HL-60/S4 treated with phorbol 12-myristate 13-acetate at 8.2 ng/mL for 4 days and 3 days (cell line): ENCODE results near the gene RFX4.
"Not testable (repeated sequence)": the region's sequence is repeated elsewhere in the genome, so short reads cannot be mapped to it uniquely, and the experiment has no call there.

Source experiments
- in situ Hi-C: fragments of 300-500 bp; cut with MboI; formaldehyde crosslinking; loops from 2 replicates; pipeline ENCODE4 v1.15.0; 2022; ENCODE audit warnings: low sequenced_read_pairs

Gene RFX4

DNA sequence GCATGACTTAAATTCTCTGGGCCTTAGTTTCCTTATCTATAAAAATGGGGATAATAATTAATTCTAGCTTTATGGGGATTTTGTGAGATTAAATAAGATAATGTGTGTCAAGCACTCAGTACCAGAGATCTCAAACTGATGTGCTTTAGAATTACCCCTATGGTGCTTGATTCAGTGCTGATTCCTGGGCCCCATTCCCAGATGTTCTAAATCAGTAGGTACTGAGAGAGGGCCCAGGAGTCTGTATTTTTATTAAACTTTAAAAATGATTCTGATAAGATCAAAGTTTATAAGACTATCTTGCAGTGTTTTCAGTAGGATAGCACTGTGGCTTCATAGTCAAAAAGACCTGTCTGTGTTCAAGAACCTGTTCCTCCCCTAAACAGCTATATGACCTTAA lies 102.6 kb downstream of the RFX4 start:
- in situ Hi-C loops, result no loop called here

DNA sequence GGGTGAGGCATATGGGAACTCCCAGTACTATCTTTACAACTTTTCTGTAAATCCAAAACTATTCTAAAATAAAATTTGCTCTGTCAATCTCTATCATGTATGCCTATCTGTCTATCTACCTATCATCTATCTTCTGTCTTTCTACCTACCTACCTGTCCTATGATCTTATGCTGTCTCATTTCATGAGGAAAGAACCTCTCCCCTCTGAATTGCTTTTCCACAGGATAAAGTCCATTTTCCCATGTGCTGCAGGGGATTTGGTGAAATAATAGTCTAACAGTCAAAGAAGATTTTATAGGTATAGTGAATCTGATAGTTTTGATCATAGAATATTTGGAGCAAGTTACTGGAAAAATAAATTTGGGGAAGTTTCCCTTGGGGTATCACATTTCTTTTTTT lies 104.9 kb downstream of the RFX4 start:
- in situ Hi-C loops, result no loop called here

DNA sequence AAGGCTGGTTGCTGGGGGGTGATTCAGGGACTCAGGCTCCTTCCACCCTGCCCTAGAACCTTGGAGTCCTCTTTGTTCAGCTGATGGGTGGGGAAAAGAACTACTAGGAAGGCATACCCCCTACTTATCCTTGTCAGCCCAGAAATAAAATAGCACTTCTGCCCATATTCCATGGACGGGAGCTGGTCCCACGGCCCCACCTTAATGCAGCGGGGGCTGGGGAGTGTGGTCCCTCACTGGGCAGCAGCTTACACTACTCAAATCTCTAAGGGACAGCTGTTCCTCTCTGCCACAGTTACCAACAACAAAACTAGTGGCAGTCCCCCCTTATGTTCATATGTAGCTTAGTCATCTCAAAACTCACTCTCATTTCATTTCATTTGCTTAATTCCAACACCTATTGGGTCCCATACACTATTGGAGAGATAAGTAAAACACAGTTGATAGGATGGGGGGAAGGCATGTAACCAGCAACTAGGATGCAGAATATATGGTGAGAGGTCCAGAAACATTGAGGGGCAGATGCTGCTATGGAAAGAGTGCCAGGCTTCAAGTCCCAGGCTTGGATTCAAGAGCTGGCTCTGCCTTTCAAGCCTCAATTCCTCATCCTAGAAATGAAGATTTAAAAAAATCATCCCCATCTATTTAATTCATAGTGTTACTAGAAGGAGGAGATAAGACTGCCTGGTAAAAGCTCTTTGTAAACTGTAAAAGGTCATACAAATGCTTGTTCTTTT lies 107.9 kb downstream of the RFX4 start:
- in situ Hi-C loops, result no loop called here

DNA sequence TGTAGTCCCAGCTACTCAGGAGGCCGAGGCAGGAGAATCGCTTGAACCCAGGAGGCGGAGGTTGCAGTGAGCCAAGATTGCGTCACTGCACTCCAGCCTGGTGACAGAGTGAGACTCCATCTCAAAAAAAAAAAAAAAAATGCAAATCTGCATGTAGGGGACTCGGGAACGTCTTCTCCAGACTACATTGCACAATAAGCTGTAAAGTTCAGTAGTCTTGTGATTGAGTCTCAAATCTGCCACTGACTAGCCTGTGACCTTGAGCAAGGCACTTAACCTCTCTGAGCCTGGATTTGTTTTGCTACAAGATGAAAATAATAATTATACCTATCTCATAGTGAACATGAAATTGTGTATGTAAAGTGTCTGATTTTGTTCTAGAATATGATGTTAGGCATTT lies 109.2 kb downstream of the RFX4 start:
- in situ Hi-C loops, result not testable (repeated sequence)

DNA sequence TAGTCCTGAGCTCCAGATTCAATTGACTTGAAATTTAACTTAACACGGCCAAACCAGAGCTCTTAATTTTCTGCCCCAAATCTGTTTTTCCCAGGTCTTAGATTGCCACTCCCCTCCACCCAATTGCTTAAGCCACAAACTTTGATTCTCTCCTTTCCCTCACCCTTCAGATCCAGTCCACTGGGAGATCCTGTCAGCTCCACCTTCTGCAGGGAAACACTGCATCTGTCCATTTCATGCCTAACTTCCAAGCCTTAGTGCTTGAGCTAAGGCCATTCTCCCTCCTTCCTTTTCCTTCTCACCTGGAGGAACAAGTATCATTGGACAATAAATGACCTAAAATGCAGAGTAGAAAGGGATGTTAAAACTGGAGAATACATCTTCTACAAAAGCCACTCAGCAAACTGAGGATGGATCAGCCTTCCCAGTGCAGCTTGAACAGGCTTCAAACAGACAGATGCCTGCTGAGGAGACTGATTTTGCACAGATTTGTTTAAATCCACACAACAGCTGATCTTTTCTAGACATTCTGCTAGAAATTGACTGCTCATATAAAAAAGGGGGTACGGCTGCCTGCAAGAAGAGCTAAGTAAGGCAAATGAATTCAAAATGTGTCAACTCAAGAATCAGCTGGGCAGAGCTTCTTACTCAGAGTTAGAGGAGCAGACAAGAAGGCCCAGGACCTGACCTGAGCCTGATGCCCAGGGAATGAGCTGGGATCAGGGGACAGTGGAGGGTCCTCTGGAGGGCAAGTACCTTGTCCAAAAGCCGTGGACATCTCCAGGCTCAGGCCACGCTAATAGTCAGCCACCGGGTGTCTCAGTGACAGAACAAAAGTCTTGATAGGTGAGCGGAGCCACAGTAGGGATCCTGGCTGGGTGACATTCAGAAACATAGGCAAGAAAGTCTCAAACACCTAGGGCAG lies 110.4 kb downstream of the RFX4 start:
- in situ Hi-C loops, result no loop called here

DNA sequence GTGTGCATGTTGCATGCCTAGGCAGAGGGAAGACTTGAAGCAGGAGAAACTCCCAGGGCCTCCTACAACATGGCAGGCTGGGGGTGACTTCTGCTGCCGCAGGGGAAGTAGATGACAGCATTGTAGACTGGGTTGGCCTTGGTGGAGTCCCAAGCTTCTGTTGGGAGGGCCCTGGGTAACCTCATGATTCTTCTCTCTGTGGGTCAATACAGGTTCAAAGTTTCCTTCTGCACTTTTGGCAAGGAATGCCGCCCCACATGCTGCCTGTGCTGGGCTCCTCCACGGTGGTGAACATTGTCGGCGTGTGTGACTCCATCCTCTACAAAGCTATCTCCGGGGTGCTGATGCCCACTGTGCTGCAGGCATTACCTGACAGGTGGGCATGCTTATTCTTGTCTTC lies 113.3 kb downstream of the RFX4 start:
- in situ Hi-C loops, result no loop called here

DNA sequence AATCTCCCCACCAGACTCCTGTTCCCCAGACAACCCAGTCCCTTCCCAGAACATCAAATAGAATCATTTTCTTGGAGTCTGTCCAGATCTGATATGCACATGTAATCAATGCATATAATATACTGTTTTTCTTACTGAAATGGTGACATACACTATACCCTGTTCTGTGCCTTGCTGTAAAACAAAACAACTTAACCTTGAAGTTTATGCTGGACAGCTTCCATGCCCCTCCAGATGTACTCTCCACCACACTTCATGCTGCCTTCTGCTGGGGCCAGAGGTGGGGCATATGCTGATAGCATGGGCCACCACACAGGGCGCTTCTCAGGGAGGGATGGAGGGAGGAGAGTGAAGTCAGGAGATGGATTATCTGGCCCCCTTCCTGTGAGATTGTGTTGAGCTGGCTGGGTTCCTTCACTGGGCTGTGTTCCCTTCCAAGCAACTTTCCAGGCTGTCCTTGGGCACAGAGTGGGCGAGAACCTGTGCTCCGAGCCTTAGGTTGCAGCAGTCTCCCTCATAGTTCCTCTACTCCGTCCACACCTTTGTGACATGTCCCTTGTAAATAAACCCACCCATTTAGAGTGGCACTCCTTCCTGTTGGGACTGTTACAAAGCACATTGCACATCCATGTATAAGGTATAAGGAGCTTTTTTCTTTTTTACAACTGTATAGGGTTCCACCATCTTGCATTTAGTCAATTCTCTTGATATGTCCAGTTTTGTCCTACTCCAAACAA lies 114.0 kb downstream of the RFX4 start:
- in situ Hi-C loops, result no loop called here

DNA sequence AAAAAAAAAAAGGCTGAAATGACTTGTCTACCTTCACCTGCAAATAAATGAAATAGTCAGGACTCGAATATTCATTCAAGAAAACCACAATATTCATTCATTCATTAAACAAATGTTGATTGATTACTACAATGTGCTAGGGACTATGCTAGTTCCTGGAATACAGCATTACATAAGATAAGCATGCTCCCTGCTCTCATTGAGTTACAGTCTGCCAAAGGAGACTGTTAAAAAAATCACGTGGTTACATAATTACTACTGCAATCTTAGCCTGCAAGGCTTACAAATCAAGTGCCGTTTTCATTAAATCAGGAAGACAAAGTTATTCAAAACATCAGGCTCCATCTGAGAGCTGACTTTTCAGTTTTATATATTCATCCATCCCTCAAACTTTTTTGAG lies 121.3 kb downstream of the RFX4 start:
- in situ Hi-C loops, result no loop called here

DNA sequence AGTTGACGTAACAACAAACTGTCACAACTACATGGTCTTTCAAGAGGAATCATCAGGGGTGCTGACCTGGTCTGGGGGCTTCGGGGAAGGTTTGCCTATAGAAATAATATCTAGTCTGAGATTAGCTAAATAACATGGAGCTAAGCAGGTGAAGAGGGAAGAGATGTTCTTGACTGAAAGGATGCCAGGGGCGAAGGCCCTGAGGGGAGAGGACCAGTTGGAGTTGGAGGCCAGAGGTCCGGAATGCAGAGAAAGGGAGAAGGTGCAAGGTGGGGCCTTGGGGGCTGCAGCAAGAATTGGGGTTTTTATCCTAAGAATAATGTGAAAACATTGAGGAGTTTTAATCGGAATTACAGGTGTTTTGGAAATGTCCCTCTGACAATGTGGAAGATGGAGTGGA lies 123.2 kb downstream of the RFX4 start:
- in situ Hi-C loops, result no loop called here

DNA sequence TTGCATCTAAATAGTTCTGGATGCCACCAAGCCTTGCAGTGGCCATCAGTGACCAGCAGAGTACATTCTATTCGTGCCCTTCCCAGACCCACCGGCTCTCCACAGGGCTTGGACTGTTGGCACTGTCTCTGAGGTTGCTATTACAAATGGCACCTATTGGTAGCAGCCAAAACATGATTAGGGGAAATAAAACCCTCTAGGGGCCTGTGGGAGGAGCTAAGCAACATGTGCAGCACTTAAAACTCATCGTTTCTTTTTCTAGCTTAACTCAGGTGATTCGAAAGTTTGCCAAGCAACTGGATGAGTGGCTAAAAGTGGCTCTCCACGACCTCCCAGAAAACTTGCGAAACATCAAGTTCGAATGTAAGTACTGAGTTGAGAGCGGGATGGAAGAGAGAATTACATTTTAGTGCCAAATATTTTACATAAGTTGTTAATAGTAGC lies 126.3 kb downstream of the RFX4 start:
- in situ Hi-C loops, result no loop called here

DNA sequence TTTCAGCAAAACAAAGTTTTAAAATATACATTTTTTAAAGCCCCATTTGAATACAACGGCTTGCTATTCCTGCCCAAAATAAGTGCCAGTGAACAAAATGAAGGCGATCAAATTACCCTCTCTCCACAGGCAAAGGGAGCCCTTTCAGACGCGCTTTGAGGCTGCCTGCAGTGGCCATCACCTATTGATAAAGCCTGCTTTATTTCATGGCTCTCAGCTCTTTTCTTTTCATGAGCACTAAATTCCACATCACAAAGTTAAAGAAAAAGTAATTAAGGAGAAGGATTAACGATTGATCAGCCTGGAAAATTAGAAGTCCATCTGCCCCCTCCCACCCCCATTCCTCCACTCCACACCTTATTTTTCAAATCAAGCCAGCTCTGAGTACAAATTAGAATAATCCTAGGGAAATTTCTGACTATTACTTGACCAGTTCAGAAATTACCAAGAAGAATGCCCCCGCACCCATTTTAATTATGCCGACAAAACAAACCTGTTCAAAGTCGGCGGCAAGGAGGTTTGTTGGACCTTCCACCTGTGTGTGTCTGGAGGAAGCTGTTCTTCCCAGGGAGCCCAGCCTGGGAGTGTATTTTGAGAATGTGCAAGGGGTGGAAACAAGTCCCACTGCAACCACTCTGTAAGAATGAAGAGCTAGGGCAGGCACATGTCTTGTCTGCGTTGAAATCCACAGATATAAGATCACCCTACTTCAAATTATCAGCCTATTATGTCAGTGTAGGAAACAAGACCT lies 127.5 kb downstream of the RFX4 start:
- in situ Hi-C loops, result no loop called here

DNA sequence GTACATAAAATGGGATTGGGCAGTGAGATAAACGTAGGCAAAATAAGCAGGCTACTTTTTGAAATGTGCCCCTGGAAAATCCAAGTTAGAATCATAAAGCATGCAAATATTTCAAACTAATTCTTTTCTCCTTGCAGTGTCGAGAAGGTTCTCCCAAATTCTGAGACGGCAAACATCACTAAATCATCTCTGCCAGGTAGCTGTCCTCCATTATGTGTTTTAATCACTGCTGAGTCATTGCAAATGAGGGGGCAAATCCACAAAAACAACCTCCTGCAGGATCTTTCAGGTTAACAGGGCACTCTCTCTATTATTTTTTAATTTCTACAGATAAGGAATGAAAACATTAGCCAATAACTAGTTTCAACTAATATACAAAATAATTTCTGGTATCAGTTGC lies 128.5 kb downstream of the RFX4 start:
- in situ Hi-C loops, result no loop called here

DNA sequence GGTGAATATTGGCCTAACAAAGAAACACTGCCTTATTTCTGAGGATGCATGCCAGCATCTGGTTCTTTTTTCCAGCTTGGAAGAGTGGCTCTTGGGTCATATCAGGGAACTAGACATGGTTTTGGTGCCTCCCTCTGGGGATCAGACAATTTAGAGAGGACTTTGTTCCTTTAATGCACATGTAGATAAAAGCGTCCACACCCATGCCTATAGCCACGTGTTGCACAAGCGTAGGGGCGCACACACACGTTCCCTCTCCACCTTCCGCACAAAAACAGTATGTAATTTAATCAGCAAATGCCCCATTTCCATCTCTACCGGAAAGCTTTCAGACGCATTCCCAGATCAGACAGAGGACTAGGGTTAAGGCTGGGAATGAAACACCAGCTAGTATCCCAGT lies 130.0 kb downstream of the RFX4 start:
- in situ Hi-C loops, result no loop called here

DNA sequence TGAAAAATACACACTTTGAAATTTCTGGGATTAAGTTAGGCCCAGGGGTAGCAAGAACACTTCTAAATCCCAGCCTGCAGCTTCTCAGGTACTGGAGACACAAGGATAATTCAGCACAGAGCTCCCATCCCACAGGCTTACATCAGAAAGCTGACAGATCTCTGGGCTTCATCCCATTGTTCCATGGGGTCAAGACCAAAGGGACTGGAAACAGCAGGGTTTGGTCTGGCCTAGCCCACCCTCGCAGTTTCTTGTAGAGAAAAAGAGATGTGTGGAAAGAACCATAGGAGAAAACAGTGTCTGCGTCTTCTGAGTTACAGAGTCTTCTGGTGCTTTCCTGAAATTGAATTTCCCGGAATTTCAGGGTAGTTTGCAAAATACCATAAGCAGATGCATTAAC lies 132.1 kb downstream of the RFX4 start:
- in situ Hi-C loops, result no loop called here

DNA sequence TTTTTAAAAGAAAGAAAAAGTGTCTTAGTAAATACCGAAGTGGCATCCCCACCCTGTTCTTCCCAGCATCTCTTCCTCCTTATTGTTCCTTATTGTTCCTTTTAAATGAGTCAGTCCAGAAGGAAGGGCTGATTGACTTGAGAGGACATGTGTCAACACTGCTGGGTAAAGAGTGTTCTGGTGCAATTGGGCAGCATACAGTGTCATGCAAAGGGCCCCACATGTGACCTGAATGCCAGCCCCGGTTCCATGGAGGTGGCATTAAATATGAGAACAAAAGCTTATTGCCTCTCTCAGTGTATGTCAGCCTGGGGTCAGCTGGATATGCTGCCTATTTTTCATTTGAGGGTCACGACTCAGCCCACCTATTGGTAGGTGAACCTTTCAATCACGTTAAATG lies 132.8 kb downstream of the RFX4 start:
- in situ Hi-C loops, result no loop called here

DNA sequence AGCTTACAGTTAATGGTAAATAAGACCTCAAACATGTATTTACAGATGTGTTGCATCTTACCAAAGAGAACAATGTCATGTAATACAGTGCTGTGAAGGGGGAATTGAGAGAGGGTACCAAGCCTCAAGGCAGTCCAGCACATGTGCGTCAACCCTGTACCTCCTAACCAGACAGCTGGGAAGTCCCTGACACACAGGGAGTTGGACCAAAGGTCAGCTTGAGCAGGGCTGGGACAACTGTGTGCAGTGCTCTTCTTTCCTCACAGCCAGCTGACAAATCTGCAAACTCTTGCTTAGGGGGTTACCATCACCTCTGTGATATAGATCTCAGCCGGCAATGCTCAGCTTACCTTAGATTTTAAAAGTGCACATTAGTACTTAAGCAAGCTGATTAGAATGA lies 134.9 kb downstream of the RFX4 start:
- in situ Hi-C loops, result no loop called here

DNA sequence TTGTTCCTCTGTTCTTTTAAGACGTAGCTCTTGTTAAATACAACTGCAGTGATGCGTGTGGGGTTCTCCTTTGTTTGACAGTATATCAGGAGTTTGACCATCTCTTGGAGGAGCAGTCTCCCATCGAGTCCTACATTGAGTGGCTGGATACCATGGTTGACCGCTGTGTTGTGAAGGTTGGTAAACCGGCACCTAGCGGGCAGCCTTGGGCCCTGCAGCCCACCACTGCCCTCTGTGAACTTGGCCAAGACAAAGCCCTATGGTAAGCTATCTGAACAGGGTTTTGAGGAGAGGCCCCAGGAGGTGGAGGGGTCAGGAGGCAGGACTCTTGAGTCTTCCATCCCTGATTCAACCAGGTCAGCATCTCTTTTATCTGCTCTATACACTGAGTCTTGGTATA lies 137.1 kb downstream of the RFX4 start:
- in situ Hi-C loops, result no loop called here

DNA sequence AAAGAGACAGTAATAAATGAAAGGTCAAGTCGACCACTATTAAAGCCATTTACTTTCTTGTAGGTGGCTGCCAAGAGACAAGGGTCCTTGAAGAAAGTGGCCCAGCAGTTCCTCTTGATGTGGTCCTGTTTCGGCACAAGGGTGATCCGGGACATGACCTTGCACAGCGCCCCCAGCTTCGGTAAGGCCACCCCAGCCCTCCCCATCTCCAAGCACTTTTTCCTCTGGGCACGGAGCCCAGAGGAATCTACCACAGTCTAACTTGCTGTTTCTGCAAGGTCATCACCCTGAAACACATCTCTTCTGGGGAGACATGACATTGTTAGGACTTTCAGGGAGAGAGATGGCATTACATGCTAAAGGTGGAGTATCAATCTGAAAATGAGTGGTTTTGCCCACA lies 137.9 kb downstream of the RFX4 start:
- in situ Hi-C loops, result no loop called here

DNA sequence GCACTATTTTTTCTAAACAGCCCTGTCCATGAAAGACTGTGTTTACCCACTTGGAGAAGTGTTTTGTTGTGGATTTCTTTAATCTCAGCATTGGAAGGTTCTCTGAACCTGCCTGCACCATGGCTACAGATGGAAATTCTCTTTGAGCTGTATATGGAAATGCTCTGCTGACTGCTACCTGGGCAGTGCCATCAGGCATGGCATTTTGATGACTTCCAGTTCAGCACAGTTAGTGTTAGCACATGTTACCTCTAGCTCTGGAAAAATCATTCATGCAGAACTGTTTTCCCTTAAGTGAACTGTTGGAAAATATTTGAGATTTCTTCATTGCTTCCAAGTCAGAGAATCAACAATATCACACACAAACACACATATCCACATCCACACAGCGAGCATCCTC lies 139.1 kb downstream of the RFX4 start:
- in situ Hi-C loops, result no loop called here

DNA sequence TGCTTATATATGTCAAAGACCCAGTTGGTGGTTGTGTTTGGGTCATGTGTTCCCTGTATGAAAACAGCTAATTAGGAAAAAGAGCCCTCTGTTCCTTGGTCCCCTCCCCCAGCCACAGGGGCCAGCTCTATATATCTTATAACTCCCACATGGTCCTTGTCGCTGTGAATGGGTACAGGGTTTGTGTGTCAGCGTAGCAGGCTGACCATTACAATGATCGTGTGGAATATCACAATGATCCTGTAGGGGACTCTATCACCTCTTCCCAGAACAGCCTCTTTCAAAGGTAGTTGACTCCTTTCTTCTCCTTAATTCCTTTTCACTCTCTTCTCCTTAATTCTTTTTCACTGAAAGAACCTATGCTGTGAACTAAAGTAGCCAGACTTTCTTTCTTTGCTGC lies 140.0 kb downstream of the RFX4 start:
- in situ Hi-C loops, result no loop called here

DNA sequence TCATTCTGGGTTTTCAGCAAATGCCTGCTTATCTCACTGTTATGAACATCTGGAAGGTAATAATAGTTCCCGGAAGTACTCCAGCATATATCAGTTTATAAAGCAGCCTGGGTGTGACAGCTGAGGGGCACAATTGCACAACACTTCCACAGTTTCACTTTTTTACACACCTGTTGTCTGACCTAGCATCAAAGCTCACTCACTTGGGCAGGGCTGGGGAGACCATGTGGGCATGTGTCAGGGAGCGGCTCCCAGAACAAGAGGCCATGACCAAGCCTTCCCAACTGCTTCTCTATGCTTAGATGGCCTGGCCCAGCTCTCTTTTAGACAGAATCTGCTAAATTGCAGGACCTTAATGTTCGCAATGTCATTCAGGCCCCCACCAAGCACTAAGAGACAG lies 140.6 kb downstream of the RFX4 start:
- in situ Hi-C loops, result no loop called here
